Endothelial cell of umbilical vein (primary cell): ENCODE measurements around the gene MORF4L1. TPM values are rescaled to one million over a fixed set of nuclear protein-coding genes. Genes with fewer than 3 reads are reported as not detected.
"Not testable (repeated sequence)": the region's sequence is repeated elsewhere in the genome, so short reads cannot be mapped to it uniquely, and the experiment has no call there.

Source experiments
- BruUV-seq: library from RNA; stranded (reverse); fragments of 400-500 nt; replicated peaks from 2 replicates; lab custom pipeline; 2021; lab: Mats Ljungman, UMichigan
- CTCF ChIA-PET: fragments of 300-600, 350-600 bp; sonication (Branson Sonifier 250); formaldehyde crosslinking; loops from one replicate; lab custom pipeline; 2021; ENCODE audit warnings: antibody characterized with exemption, inconsistent platforms; lab: Charles Lee
- POLR2A ChIA-PET: fragments of 300-600, 350-600 bp; sonication (Branson Sonifier 250); formaldehyde crosslinking; loops from one replicate; lab custom pipeline; 2021; ENCODE audit warnings: antibody characterized with exemption, inconsistent platforms; lab: Charles Lee
- DNase-seq: peaks from one replicate; pipeline ENCODE4 v3.0.0-alpha.2; 2011; ENCODE audit warnings: low read depth, low spot score
- FAIRE-seq: peaks from 2 replicates; lab custom pipeline; 2011; peaks lifted over from hg19 to GRCh38; lab: Jason Lieb, UNC
- H2AFZ ChIP-seq: 2 replicates; pipeline ENCODE4 v1.6.0; 2012; ENCODE audit warnings: low read depth, low read length, control low read depth, inconsistent platforms
- H3K27ac ChIP-seq: 2 replicates; pipeline ENCODE4 v1.5.1; 2011; ENCODE audit warnings: low read depth, mild to moderate bottlenecking, control low read depth, low read length, moderate library complexity; ENCODE audit not compliant: insufficient read depth
- H3K27me3 ChIP-seq, 2 experiments: 2 replicates each; pipeline versions ENCODE4 v1.6.0 to v1.6.1; 2011; ENCODE audit warnings: low read length in 2 of 2, mixed read lengths in 1 of 2; ENCODE audit not compliant: control insufficient read depth in 2 of 2, insufficient read depth in 2 of 2
- H3K36me3 ChIP-seq, 2 experiments: 2 replicates in 1 of 2; 3 replicates in 1 of 2; pipeline ENCODE4 v1.5.1; 2011; ENCODE audit warnings: low read length in 2 of 2, mild to moderate bottlenecking in 1 of 2, moderate library complexity in 1 of 2; ENCODE audit not compliant: control insufficient read depth in 2 of 2, insufficient read depth in 2 of 2; ENCODE audit errors: extremely low read depth in 1 of 2
- H3K4me1 ChIP-seq: 3 replicates; pipeline ENCODE4 v1.5.1; 2011; ENCODE audit warnings: mild to moderate bottlenecking, low read length; ENCODE audit not compliant: control insufficient read depth, insufficient read depth; ENCODE audit errors: extremely low read depth
- H3K4me2 ChIP-seq: 2 replicates; pipeline ENCODE4 v1.6.1; 2011; ENCODE audit warnings: low read length, control low read depth, mixed read lengths; ENCODE audit not compliant: insufficient read depth
- H3K4me3 ChIP-seq, 3 experiments: fragments of 200-600 bp in 1 of 3; sonication (generic), shearing (Covaris generic) in 1 of 3; replicated peaks in 1 of 3; 2 replicates each; pipeline ENCODE4 v1.5.1; 2011 to 2016; ENCODE audit warnings: control low read depth in 3 of 3, low read length in 3 of 3, mild to moderate bottlenecking in 2 of 3, inconsistent platforms in 1 of 3, low read depth in 1 of 3, moderate library complexity in 1 of 3; ENCODE audit not compliant: insufficient read depth in 1 of 3
- H3K79me2 ChIP-seq: 2 replicates; pipeline ENCODE4 v1.6.0; 2012; ENCODE audit warnings: low read length, inconsistent platforms; ENCODE audit not compliant: control insufficient read depth, insufficient read depth
- H3K9ac ChIP-seq: replicated peaks from 2 replicates; pipeline ENCODE3; 2011; ENCODE audit warnings: low read length, control low read depth; ENCODE audit not compliant: insufficient read depth; ENCODE audit errors: extremely low read depth
- H3K9me1 ChIP-seq: replicated peaks from 3 replicates; pipeline ENCODE4 v1.6.0; 2011; ENCODE audit warnings: mild to moderate bottlenecking, low read length; ENCODE audit not compliant: control insufficient read depth, insufficient read depth; ENCODE audit errors: extremely low read depth
- H3K9me3 ChIP-seq: replicated peaks from 2 replicates; pipeline ENCODE4 v1.5.1; 2012; ENCODE audit warnings: low read length, inconsistent platforms; ENCODE audit not compliant: control insufficient read depth, insufficient read depth
- H4K20me1 ChIP-seq: replicated peaks from 2 replicates; pipeline ENCODE3; 2011; ENCODE audit warnings: mild to moderate bottlenecking, low read length; ENCODE audit not compliant: control insufficient read depth, insufficient read depth; ENCODE audit errors: extremely low read depth
- EZH2 ChIP-seq: IDR thresholded peaks from 2 replicates; pipeline ENCODE4 v1.6.1; 2012; ENCODE audit warnings: borderline replicate concordance, low read depth, mild to moderate bottlenecking, moderate library complexity, low read length, inconsistent platforms; ENCODE audit not compliant: severe bottlenecking
- FOS ChIP-seq: IDR thresholded peaks from 2 replicates; pipeline ENCODE4 v1.6.1; 2011; ENCODE audit warnings: mild to moderate bottlenecking, low read length, moderate library complexity, borderline replicate concordance; ENCODE audit not compliant: insufficient read depth
- GATA2 ChIP-seq: IDR thresholded peaks from 2 replicates; pipeline ENCODE4 v1.7.0; 2011; ENCODE audit warnings: low read depth, mild to moderate bottlenecking, moderate library complexity, mixed read lengths, low read length; ENCODE audit not compliant: insufficient read length, insufficient read depth
- JUN ChIP-seq: IDR thresholded peaks from 2 replicates; pipeline ENCODE4 v1.6.1; 2011; ENCODE audit warnings: borderline replicate concordance, low read depth; ENCODE audit not compliant: insufficient read length, insufficient read depth
- MYC ChIP-seq: IDR thresholded peaks from one replicate; pipeline ENCODE4 v1.6.1; 2011; ENCODE audit warnings: mild to moderate bottlenecking, low read depth, low read length
- POLR2A ChIP-seq: IDR thresholded peaks from 2 replicates; pipeline ENCODE4 v1.6.1; 2012; ENCODE audit warnings: low read depth, mild to moderate bottlenecking, control low read depth, low read length
- POLR2AphosphoS5 ChIP-seq: IDR thresholded peaks from 2 replicates; pipeline ENCODE4 v1.6.1; 2012; ENCODE audit warnings: low read depth, mild to moderate bottlenecking, control low read depth, low read length, moderate library complexity; ENCODE audit not compliant: insufficient read depth
- dilution Hi-C: fragments of 300-500 bp; cut with MboI; formaldehyde crosslinking; loops from one replicate; pipeline ENCODE4 v1.15.0; 2019; ENCODE audit warnings: low sequenced_read_pairs; ENCODE audit not compliant: extremely low pct_ligation_motif_present
- intact Hi-C: fragments of 100-400 bp; cut with micrococcal nuclease; formaldehyde crosslinking; loops from one replicate; pipeline ENCODE4 v1.10.0; 2022
- polyA plus RNA-seq, 4 experiments: library from polyadenylated mRNA; depleted of rRNA in 3 of 4; stranded (reverse) in 3 of 4; unstranded in 1 of 4; fragments of >200 nt; gene quantifications; 2 replicates each; pipeline versions ENCODE4 v1.2.1 to v1.2.3, GENCODE V29; 2011 to 2012; ENCODE audit warnings: missing spikeins in 1 of 4
- total RNA-seq: library from RNA; stranded (reverse); gene quantifications from 2 replicates; pipeline ENCODE4 v1.2.3, GENCODE V29; 2021
- TF ChIP-seq, protein P1 (sequence below): IDR thresholded peaks from 2 replicates; pipeline ENCODE4 v1.6.1; 2011; ENCODE audit not compliant: insufficient read depth, insufficient read length
- TF ChIP-seq, protein P2 (sequence below), 2 donors: IDR thresholded peaks; 1 replicate in 1 of 2; 2 replicates in 1 of 2; pipeline ENCODE4 v1.5.1; 2011; ENCODE audit warnings: low read length in 2 of 2, mild to moderate bottlenecking in 2 of 2, moderate library complexity in 2 of 2, control low read depth in 1 of 2, inconsistent platforms in 1 of 2, low read depth in 1 of 2; ENCODE audit not compliant: insufficient read depth in 1 of 2; ENCODE audit errors: extremely low read depth in 1 of 2

Gene MORF4L1
- total and polyA plus RNA-seq, 2 donors (not counting 3 experiments of a cell fraction or from before 2014, with no cell fraction given): 164 to 404 TPM

DNA sequence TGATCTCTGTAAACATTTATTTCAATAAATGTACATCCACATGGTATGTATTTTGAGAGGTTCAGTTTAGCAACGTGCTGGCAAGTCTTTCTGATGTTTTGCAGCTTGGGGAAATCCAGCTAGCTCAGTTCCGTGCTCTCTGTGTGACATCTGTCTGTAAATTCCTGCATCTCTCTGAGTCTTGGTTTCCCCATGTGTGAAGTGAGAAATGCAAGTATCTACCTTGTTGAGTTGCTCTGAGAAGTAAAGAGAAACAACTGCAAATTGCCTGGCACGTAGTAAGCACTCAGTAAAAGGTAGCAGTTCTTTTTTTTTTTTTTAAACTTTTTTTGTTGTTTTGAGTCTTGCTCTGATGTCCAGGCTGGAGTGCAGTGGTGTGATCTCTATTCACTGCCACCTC is 30.2 kb upstream of the MORF4L1 start:
- no peaks in the 10 kb centered on the region for H3K27me3 ChIP-seq
- ChIA-PET POLR2A (no interaction called here), CTCF (interaction anchor here (1.0 to 1.2 kb wide), 2 partner anchors 20 to 31 kb away, joined by 3 read pairs; partner anchors contain the start of gene ADAMTS7)
- H3K4me1 ChIP-seq: no peaks in the 10 kb centered on the region
- no peaks in the 10 kb centered on the region for H3K9me3 ChIP-seq
- intact Hi-C loops: no loop called here
- no peak for DNase-seq
- H3K9me1 ChIP-seq: no peaks in the 10 kb centered on the region
- no peaks in the 10 kb centered on the region for H3K36me3 ChIP-seq
- TF ChIP-seq GATA2 (no peak), JUN (no peak), POLR2AphosphoS5 (no peak), POLR2A (no peak), EZH2 (no peak), FOS (no peak), MYC (no peak)
- TF ChIP-seq, protein P1, sequence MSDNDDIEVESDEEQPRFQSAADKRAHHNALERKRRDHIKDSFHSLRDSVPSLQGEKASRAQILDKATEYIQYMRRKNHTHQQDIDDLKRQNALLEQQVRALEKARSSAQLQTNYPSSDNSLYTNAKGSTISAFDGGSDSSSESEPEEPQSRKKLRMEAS: no peak
- TF ChIP-seq, protein P2, sequence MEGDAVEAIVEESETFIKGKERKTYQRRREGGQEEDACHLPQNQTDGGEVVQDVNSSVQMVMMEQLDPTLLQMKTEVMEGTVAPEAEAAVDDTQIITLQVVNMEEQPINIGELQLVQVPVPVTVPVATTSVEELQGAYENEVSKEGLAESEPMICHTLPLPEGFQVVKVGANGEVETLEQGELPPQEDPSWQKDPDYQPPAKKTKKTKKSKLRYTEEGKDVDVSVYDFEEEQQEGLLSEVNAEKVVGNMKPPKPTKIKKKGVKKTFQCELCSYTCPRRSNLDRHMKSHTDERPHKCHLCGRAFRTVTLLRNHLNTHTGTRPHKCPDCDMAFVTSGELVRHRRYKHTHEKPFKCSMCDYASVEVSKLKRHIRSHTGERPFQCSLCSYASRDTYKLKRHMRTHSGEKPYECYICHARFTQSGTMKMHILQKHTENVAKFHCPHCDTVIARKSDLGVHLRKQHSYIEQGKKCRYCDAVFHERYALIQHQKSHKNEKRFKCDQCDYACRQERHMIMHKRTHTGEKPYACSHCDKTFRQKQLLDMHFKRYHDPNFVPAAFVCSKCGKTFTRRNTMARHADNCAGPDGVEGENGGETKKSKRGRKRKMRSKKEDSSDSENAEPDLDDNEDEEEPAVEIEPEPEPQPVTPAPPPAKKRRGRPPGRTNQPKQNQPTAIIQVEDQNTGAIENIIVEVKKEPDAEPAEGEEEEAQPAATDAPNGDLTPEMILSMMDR (IDR thresholded peaks at IDR 0.05; ENCODE audit: extremely low read depth in 1 of 2, insufficient read depth in 1 of 2, low read depth in 1 of 2, low read length in 2 of 2): no peak
- no TSS peak for BruUV-seq
- H3K4me2 ChIP-seq: no peak overlapping the region
- H2AFZ ChIP-seq: no peak overlapping the region
- no peaks in the 10 kb centered on the region for H4K20me1 ChIP-seq
- FAIRE-seq: no peak
- H3K9ac ChIP-seq: no peak overlapping the region
- no peak overlapping the region for H3K4me3 ChIP-seq
- no peak overlapping the region for H3K27ac ChIP-seq
- no peaks in the 10 kb centered on the region for H3K79me2 ChIP-seq
- dilution Hi-C loops: no loop called here

DNA sequence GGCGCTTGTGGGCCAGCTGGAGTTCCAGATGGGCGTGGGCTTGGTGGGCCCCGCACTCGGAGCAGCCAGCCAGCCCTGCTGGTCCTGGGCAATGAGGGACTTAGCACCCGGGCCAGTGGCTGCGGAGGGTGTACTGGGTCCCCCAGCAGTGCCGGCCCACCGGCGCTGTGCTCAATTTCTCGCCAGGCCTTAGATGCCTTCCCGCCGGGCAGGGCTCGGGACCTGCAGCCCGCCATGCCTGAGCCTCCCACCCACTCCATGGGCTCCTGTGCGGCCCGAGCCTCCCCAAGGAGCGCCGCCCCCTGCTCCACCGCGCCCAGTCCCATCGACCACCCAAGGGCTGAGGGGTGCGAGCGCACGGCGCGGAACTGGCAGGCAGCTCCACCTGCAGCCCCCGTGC is 25.8 kb upstream of the MORF4L1 start:
- H3K79me2 ChIP-seq, H3K4me1 ChIP-seq, H3K9me3 ChIP-seq, DNase-seq, intact Hi-C loops, H3K9ac ChIP-seq, H2AFZ ChIP-seq, BruUV-seq, H3K9me1 ChIP-seq, FAIRE-seq, H3K27me3 ChIP-seq, H3K4me2 ChIP-seq, H4K20me1 ChIP-seq, H3K4me3 ChIP-seq, H3K27ac ChIP-seq, H3K36me3 ChIP-seq, POLR2A ChIA-PET, dilution Hi-C loops: not testable (repeated sequence)
- CTCF ChIA-PET: interaction anchor here (3.0 kb wide), 1 partner anchor 13 kb away, joined by 8 read pairs; no protein-coding TSS in a partner anchor

DNA sequence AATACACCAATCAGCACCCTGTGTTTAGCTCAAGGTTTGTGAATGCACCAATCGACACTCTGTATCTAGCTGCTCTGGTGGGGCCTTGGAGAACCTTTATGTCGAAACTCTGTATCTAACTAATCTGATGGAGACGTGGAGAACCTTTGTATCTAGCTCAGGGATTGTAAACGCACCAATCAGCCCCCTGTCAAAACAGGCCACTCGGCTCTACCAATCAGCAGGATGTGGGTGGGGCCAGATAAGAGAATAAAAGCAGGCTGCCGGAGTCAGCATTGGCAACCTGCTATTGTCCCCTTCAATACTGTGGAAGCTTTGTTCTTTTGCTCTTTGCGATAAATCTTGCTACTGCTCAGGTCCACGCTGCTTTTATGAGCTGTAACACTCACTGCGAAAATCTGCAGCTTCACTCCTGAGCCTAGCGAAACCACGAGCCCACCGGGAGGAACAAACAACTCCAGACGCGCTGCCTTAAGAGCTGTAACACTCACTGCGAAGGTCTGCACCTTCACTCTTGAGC is 25.2 kb upstream of the MORF4L1 start:
- H3K27ac ChIP-seq, H3K4me3 ChIP-seq, H3K4me1 ChIP-seq, dilution Hi-C loops, H4K20me1 ChIP-seq, H3K79me2 ChIP-seq, H3K4me2 ChIP-seq, BruUV-seq, POLR2A ChIA-PET, DNase-seq, H3K9me1 ChIP-seq, H3K27me3 ChIP-seq, H3K36me3 ChIP-seq, H3K9ac ChIP-seq, intact Hi-C loops, H2AFZ ChIP-seq, H3K9me3 ChIP-seq, FAIRE-seq: not testable (repeated sequence)
- CTCF ChIA-PET: interaction anchor here (1.0 to 3.0 kb wide), 2 partner anchors 13 to 36 kb away, joined by 6 to 8 read pairs; partner anchors contain the start of gene ADAMTS7
